ENCODE results near the gene S100A14.

GRCh38 chr1:153571706-153572105, 44.4 kb downstream of the S100A14 start:
- TF ChIP-seq CTCF (IDR thresholded peaks at IDR 0.05) (no peak), POLR2A (IDR thresholded peaks at IDR 0.05) (no peak), POLR2AphosphoS5 (IDR thresholded peaks at IDR 0.05) (no peak)

Data from upper lobe of left lung (tissue), 4 donors.